Epithelial cell of proximal tubule (primary cell): Measurements from ENCODE around the gene LRMDA. TPM values are rescaled to one million over a fixed set of nuclear protein-coding genes. Genes with fewer than 3 reads are reported as not detected.

ENCODE experiments used
- DNase-seq: peaks from one replicate; pipeline ENCODE4 v3.0.0-alpha.2; 2011; ENCODE audit warnings: low read depth
- H3K4me3 ChIP-seq: 2 replicates; pipeline ENCODE4 v1.5.1; 2011; ENCODE audit warnings: low read depth, mild to moderate bottlenecking, low read length
- CTCF ChIP-seq: conservative IDR thresholded peaks from 2 replicates; pipeline ENCODE4 v1.5.1; 2012; ENCODE audit warnings: low read depth, mild to moderate bottlenecking, low read length
- total RNA-seq: library from RNA; depleted of rRNA; stranded (reverse); fragments of >200 nt; gene quantifications from 2 replicates; pipeline ENCODE4 v1.2.3, GENCODE V29; 2015

LRMDA gene
- total RNA-seq, 1 donor from 2014 or later, result 0.75 TPM

GRCh38 chr10:75875740-75876139, 444.3 kb downstream of the LRMDA start:
- TF ChIP-seq CTCF, result no peak
- no peak for DNase-seq
- H3K4me3 ChIP-seq, result no peak overlapping the region

DNA sequence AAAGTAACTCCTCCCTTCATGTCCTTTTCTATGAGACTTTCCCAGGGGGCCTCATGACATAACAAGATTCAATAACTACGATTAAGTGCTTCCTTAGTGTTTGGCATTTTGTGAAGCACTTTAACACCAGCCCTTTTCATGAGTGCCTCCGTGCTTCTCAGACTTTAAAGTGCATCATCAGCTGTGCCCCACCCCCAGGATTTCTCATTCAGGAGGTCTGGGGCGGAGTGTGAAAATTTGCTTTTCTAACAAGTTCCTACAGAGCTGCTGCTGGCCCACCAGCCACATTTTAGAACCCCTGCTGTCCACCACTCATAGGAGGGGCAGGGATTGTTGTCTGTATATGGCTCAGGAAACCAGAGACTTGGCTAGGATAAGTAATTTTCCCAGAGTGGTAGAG, 445.3 kb downstream of the LRMDA start:
- no peak for DNase-seq
- TF ChIP-seq CTCF, result no peak
- no peak overlapping the region for H3K4me3 ChIP-seq

- no peak for TF ChIP-seq CTCF
- DNase-seq, result no peak
Observed at GRCh38 chr10:75877877-75878276, 446.5 kb downstream of the LRMDA start.

GRCh38 chr10:75878586-75878985, 447.2 kb downstream of the LRMDA start:
- H3K4me3 ChIP-seq, result no peak overlapping the region
- no peak for TF ChIP-seq CTCF
- no peak for DNase-seq

More at GRCh38 chr10:75877877-75878276, 446.5 kb downstream of the LRMDA start:
- no peak overlapping the region for H3K4me3 ChIP-seq

- no peak for DNase-seq
- no peak for TF ChIP-seq CTCF
- no peak overlapping the region for H3K4me3 ChIP-seq
Observed at GRCh38 chr10:75880031-75880775, 448.8 kb downstream of the LRMDA start.

- H3K4me3 ChIP-seq, result no peak overlapping the region
- no peak for TF ChIP-seq CTCF
- DNase-seq, result no peak
Observed at GRCh38 chr10:75883081-75884072, 452.0 kb downstream of the LRMDA start.
